Kidney epithelial cell (primary cell): ENCODE data around the gene ZNF511. TPM values are rescaled to one million over a fixed set of nuclear protein-coding genes. Genes with fewer than 3 reads are reported as not detected.
A peak's percentile ranks its signal among the peaks of the same experiment; 100 is the strongest.

ENCODE experiments used
- DNase-seq: peaks from one replicate; pipeline ENCODE4 v3.0.0-alpha.2; 2010; ENCODE audit warnings: low read depth
- H3K27me3 ChIP-seq: 2 replicates; pipeline ENCODE4 v1.6.0; 2011; ENCODE audit warnings: low read length; ENCODE audit not compliant: control insufficient read depth, insufficient read depth
- H3K36me3 ChIP-seq: 2 replicates; pipeline ENCODE4 v1.5.1; 2011; ENCODE audit warnings: low read length; ENCODE audit not compliant: control insufficient read depth, insufficient read depth
- H3K4me3 ChIP-seq: 2 replicates; pipeline ENCODE4 v1.5.1; 2011; ENCODE audit warnings: low read depth, mild to moderate bottlenecking, control low read depth, low read length
- total RNA-seq: library from RNA; depleted of rRNA; stranded (reverse); fragments of >200 nt; gene quantifications from 2 replicates; pipeline ENCODE4 v1.2.3, GENCODE V29; 2015
- TF ChIP-seq, protein P1 (sequence below): IDR thresholded peaks from 2 replicates; pipeline ENCODE4 v1.5.1; 2011; ENCODE audit warnings: mild to moderate bottlenecking, moderate library complexity, low read length, control low read depth, inconsistent platforms; ENCODE audit not compliant: insufficient read depth, poor library complexity, severe bottlenecking

Gene ZNF511
- total RNA-seq, 1 donor from 2014 or later: 20.3 TPM

DNA sequence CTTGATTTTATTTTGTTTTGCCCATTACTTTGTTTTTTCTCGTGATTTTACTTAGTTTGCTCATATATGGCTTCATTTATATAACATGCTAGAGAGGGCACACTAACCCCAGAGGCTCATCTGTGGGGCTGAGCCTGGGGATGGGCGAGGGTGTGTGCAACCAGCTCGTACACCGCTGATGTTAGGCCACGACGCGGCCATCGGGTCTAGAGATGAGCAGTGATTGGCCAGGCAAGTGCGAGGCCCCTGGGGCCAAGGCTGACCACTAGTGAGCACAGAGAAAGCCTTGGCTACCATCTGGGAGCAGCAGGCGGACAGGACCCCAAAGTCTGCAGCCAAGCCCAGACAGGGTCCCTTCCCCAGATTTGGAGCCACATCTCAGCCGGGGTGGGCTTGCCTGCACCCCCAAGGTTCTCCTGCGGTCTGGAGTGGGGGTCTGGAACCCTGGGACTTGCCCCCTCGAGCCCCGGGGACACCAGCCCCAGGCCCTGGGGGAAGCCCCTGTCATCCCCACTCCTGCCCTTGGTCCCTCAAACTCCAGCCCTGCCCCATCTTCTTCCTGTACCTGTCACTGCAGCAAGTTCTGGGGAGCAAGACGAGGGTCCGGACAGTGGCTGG, 45.4 kb downstream of the ZNF511 start:
- no peaks in the 10 kb centered on the region for H3K36me3 ChIP-seq
- no peak overlapping the region for H3K4me3 ChIP-seq
- H3K27me3 ChIP-seq: peaks cover 6% of the 10 kb centered on the region
- TF ChIP-seq, protein P1, sequence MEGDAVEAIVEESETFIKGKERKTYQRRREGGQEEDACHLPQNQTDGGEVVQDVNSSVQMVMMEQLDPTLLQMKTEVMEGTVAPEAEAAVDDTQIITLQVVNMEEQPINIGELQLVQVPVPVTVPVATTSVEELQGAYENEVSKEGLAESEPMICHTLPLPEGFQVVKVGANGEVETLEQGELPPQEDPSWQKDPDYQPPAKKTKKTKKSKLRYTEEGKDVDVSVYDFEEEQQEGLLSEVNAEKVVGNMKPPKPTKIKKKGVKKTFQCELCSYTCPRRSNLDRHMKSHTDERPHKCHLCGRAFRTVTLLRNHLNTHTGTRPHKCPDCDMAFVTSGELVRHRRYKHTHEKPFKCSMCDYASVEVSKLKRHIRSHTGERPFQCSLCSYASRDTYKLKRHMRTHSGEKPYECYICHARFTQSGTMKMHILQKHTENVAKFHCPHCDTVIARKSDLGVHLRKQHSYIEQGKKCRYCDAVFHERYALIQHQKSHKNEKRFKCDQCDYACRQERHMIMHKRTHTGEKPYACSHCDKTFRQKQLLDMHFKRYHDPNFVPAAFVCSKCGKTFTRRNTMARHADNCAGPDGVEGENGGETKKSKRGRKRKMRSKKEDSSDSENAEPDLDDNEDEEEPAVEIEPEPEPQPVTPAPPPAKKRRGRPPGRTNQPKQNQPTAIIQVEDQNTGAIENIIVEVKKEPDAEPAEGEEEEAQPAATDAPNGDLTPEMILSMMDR: no peak
- no peak for DNase-seq

DNA sequence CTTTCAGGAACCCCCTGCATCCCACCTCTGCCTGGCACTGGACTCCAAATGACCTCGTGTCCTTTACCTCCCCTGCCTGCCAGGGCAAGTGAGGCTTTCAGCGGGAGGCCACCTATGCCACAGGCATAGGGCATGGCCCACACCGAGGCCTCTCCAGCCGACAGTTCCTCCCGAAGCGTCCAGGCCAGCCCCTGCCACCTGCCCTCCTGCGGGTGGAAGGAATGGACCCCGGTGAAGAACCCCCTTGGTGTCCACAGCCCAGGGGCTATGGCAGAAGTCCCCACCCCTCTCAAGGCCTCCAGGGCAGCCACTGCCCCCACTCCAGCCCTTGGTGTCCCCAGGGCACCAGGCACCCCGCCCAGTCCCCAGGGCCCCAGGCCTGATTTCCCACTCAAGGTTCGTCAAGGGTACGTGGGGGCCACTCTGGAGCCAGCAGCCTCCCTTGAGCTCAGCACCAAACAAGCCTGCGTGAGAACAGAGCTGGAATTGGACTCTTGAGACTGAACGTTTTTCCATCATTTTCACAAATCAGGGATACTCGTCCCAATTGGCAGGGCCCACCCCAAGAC, 46.0 kb downstream of the ZNF511 start:
- Histone ChIP-seq H3K4me3 (no peak overlapping the region), H3K36me3 (no peaks in the 10 kb centered on the region), H3K27me3 (peaks cover 4% of the 10 kb centered on the region)
- TF ChIP-seq, protein P1: no peak
- no peak for DNase-seq

DNA sequence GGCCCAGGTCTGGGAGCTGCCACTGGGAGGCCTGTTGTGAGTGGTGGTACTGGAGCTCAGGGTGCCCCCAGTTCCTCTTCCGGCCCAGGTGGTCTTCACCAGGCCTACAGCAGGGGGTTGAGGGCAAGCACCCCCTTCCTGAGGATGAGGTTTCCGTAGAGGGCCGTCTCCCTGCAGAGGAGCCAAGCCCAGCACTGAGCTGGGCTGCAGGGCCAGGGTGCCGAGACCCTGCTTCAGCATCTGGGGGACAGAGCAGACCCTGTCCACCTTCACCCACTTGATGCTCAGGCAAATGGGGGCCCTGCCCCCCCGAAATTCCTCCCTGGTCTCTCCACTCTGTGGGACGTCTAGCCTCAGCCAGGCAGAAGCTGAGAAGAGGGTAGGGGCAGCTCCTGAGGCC, 46.6 kb downstream of the ZNF511 start:
- Histone ChIP-seq H3K36me3 (no peaks in the 10 kb centered on the region), H3K4me3 (no peak overlapping the region)
- DNase-seq: no peak

DNA sequence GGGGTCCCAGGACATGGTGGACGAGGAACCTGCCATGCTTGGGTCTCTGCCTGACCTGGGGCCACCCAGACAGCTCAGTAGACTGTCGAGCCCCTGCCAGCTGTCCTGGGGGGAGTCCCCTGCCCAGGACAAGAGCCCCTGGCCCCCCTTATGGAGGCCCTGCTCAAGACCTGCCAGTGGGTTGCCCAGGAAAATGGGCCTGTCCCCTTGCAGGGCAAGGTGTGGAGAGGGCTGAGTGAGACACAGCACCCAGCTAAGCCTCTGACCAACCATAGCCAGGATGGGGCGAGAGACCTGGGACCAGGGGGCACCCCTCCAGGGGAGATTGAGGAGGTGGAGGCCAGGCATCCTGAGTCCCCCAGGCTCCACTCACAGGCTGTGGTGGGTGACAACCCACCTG, 47.3 kb downstream of the ZNF511 start:
- Histone ChIP-seq H3K27me3 (peaks cover under 1% of the 10 kb centered on the region), H3K36me3 (no peaks in the 10 kb centered on the region), H3K4me3 (no peak overlapping the region)
- DNase-seq: no peak
- TF ChIP-seq, protein P1: no peak

More for the DNA sequence above, 46.6 kb downstream of the ZNF511 start:
- TF ChIP-seq, protein P1: no peak
- H3K27me3 ChIP-seq: peaks cover 4% of the 10 kb centered on the region

DNA sequence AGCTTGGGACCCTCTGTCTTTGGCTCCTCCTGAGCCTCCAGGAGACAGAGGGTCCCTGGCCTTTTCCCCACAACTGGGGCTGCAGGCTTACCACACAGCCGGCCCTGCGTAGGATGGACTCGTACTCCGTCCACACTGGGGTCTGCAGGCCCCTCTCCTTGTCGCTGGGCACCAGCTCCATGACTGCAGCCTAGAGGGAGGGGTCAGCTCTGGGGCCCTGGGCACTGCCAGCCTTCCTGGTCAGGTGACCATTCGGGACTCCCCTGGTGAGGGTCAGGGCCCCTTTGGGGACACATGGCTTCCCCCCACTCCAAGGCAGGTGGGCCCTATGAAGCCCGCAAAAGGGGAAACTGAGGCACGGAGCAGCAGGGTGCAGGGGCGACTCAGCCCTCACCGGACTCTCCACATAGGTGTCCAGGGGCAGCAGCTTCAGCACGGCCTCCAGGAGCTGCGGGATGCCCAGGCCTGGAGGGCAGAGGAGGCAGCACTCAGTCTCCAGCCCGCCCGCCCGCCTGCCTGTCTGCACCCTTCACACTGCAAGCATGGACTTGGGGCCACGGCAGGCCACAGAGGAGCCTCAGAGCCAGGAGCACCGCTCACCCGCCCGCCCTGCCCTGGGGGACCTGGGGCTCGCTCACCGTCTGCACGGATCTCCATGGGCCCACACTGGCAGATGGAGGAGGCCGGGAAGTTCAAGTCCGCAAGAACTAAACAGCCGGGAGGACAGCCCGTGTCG, 48.0 kb downstream of the ZNF511 start:
- TF ChIP-seq, protein P1: no peak

More for the DNA sequence above, 48.0 kb downstream of the ZNF511 start:
- Histone ChIP-seq H3K36me3 (no peaks in the 10 kb centered on the region), H3K4me3 (peak overlapping the region; percentile 62), H3K27me3 (no peaks in the 10 kb centered on the region)
- DNase-seq: no peak
